Panc1 (cell line): Measurements from ENCODE around the gene LDB2. TPM values are rescaled to one million over a fixed set of nuclear protein-coding genes. Genes with fewer than 3 reads are reported as not detected.

Experiments used
- ATAC-seq: fragments of 200-7000 bp; cut with Tn5 transposase; 2 replicates; pipeline ENCODE4 v1.9.1; 2020; ENCODE audit warnings: mild to moderate bottlenecking, moderate library complexity
- BruUV-seq: library from RNA; stranded (reverse); fragments of 400-500 nt; replicated peaks from 2 replicates; lab custom pipeline; 2021; lab: Mats Ljungman, UMichigan
- CTCF ChIA-PET: fragments of 300-600 bp; sonication (Branson Sonifier 250); formaldehyde crosslinking; loops from one replicate; lab custom pipeline; 2022; ENCODE audit warnings: antibody characterized with exemption; lab: Charles Lee
- POLR2A ChIA-PET: fragments of 300-600 bp; sonication (Branson Sonifier 250); formaldehyde crosslinking; loops from one replicate; lab custom pipeline; 2022; ENCODE audit warnings: antibody characterized with exemption; lab: Charles Lee
- DNase-seq: peaks from one replicate; pipeline ENCODE4 v3.0.0-alpha.2; 2010; ENCODE audit warnings: low read depth, low spot score
- H3K27ac ChIP-seq: 2 replicates; pipeline ENCODE4 v1.5.1; 2011; ENCODE audit warnings: mild to moderate bottlenecking, low read length, inconsistent platforms
- H3K27me3 ChIP-seq: fragments of 200-500 bp; sonication (Bioruptor generic); 2 replicates; pipeline ENCODE4 v1.6.0; 2014; ENCODE audit warnings: low read length, inconsistent platforms; ENCODE audit not compliant: control insufficient read depth, insufficient read depth
- H3K36me3 ChIP-seq: fragments of 200-500 bp; sonication (Bioruptor generic); 2 replicates; pipeline ENCODE4 v1.5.1; 2014; ENCODE audit warnings: inconsistent platforms, mild to moderate bottlenecking, low read length, moderate library complexity; ENCODE audit not compliant: control insufficient read depth, insufficient read depth
- H3K4me1 ChIP-seq: 2 replicates; pipeline ENCODE4 v1.5.1; 2011; ENCODE audit warnings: inconsistent platforms, mild to moderate bottlenecking, low read length, moderate library complexity; ENCODE audit not compliant: control insufficient read depth, insufficient read depth
- H3K4me3 ChIP-seq, 2 experiments: 2 replicates each; pipeline ENCODE4 v1.5.1; 2011 to 2012; ENCODE audit warnings: low read depth in 2 of 2, low read length in 2 of 2, mild to moderate bottlenecking in 2 of 2, inconsistent platforms in 1 of 2, moderate library complexity in 1 of 2
- H3K9me3 ChIP-seq: fragments of 200-500 bp; sonication (Bioruptor generic); 2 replicates; pipeline ENCODE4 v1.5.1; 2014; ENCODE audit warnings: low read depth, mild to moderate bottlenecking, inconsistent platforms, low read length, moderate library complexity; ENCODE audit not compliant: control insufficient read depth, insufficient read depth
- CTCF ChIP-seq: fragments of 450-650 bp; IDR thresholded peaks from 2 replicates; pipeline ENCODE4 v1.5.1; 2017; ENCODE audit warnings: mild to moderate bottlenecking
- POLR2AphosphoS5 ChIP-seq: IDR thresholded peaks from 2 replicates; pipeline ENCODE4 v1.6.1; 2012; ENCODE audit warnings: mild to moderate bottlenecking, low read depth, low read length, moderate library complexity
- REST ChIP-seq, 2 experiments: IDR thresholded peaks; 2 replicates each; pipeline ENCODE4 v1.6.1; 2011 to 2012; ENCODE audit warnings: low read depth in 2 of 2, control low read depth in 1 of 2, low read length in 1 of 2, mild to moderate bottlenecking in 1 of 2, moderate library complexity in 1 of 2; ENCODE audit not compliant: insufficient read depth in 1 of 2
- SIN3A ChIP-seq: IDR thresholded peaks from 2 replicates; pipeline ENCODE4 v1.6.1; 2012; ENCODE audit warnings: low read depth, mild to moderate bottlenecking, low read length, moderate library complexity, borderline replicate concordance; ENCODE audit not compliant: insufficient read depth
- TCF7L2 ChIP-seq: IDR thresholded peaks from 2 replicates; pipeline ENCODE4 v1.6.1; 2011; ENCODE audit warnings: mild to moderate bottlenecking, low read depth, low read length, inconsistent platforms
- in situ Hi-C: cut with HindIII; loops from 2 replicates; pipeline ENCODE4 v1.10.0; 2016; ENCODE audit warnings: low sequenced_read_pairs, low pct_unique_long_range_greater_than_20kb
- intact Hi-C: fragments of 100-400 bp; cut with micrococcal nuclease; formaldehyde crosslinking; loops from one replicate; pipeline ENCODE4 v1.10.0; 2022; ENCODE audit not compliant: unreplicated experiment
- total RNA-seq: library from RNA; stranded (reverse); gene quantifications from one replicate; pipeline ENCODE4 v1.2.1, GENCODE V29; 2021; ENCODE audit not compliant: unreplicated experiment

The LDB2 gene
- total RNA-seq, 1 experiment from 2014 or later, result not detected

GRCh38 chr4:16489226-16489625, 409.2 kb downstream of the LDB2 start:
- ATAC-seq (no peak), DNase-seq (no peak)
- ChIA-PET POLR2A (no interaction called here), CTCF (no interaction called here)
- no peaks in the 10 kb centered on the region for H3K36me3 ChIP-seq
- intact Hi-C loops (no loop called here), in situ Hi-C loops (no loop called here)
- no peak overlapping the region for H3K27ac ChIP-seq
- H3K4me3 ChIP-seq, result no peak overlapping the region
- TF ChIP-seq POLR2AphosphoS5 (no peak), CTCF (no peak), REST (IDR thresholded peaks at IDR 0.05; ENCODE audit: insufficient read depth in 1 of 2, low read depth in 2 of 2, low read length in 1 of 2) (no peak), TCF7L2 (no peak), SIN3A (no peak)
- no peaks in the 10 kb centered on the region for H3K4me1 ChIP-seq
- no TSS peak for BruUV-seq
- no peaks in the 10 kb centered on the region for H3K27me3 ChIP-seq
- no peaks in the 10 kb centered on the region for H3K9me3 ChIP-seq

GRCh38 chr4:16488084-16488483, 410.4 kb downstream of the LDB2 start:
- Histone ChIP-seq H3K9me3 (no peaks in the 10 kb centered on the region), H3K27me3 (no peaks in the 10 kb centered on the region), H3K4me1 (no peaks in the 10 kb centered on the region), H3K27ac (no peak overlapping the region), H3K36me3 (no peaks in the 10 kb centered on the region), H3K4me3 (no peak overlapping the region)
- in situ Hi-C loops, result no loop called here
- ChIA-PET CTCF (no interaction called here), POLR2A (no interaction called here)
- no peak for ATAC-seq
- TF ChIP-seq REST (IDR thresholded peaks at IDR 0.05; ENCODE audit: insufficient read depth in 1 of 2, low read depth in 2 of 2, low read length in 1 of 2) (no peak), SIN3A (no peak), TCF7L2 (no peak), POLR2AphosphoS5 (no peak), CTCF (no peak)
- BruUV-seq, result no TSS peak
- intact Hi-C loops, result no loop called here
- no peak for DNase-seq
